Measurements from ENCODE around the gene PAQR5.

DNA sequence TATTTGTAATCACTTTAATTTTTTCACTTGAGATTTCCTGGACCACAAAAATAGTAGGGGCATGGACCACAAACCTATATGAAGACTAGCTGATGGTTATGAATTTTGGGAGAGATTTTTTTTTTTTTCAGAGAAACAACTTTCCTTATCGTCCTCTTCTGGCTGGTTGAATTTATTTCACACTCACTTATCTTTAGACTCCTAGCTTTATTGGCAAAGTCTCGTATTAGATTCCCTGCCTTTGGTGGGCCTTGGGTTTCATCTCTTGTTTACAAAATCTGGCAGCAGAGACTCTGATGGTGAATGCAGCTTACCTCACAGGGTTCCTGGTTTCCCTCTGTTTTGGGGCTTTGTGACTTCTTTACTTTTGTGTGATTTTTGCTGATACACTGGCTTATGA lies 70.9 kb downstream of the PAQR5 start:
- TF ChIP-seq, protein P1, sequence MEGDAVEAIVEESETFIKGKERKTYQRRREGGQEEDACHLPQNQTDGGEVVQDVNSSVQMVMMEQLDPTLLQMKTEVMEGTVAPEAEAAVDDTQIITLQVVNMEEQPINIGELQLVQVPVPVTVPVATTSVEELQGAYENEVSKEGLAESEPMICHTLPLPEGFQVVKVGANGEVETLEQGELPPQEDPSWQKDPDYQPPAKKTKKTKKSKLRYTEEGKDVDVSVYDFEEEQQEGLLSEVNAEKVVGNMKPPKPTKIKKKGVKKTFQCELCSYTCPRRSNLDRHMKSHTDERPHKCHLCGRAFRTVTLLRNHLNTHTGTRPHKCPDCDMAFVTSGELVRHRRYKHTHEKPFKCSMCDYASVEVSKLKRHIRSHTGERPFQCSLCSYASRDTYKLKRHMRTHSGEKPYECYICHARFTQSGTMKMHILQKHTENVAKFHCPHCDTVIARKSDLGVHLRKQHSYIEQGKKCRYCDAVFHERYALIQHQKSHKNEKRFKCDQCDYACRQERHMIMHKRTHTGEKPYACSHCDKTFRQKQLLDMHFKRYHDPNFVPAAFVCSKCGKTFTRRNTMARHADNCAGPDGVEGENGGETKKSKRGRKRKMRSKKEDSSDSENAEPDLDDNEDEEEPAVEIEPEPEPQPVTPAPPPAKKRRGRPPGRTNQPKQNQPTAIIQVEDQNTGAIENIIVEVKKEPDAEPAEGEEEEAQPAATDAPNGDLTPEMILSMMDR (IDR thresholded peaks at IDR 0.05; ENCODE audit: low read depth, low read length) = no peak
- no peak for TF ChIP-seq POLR2A (IDR thresholded peaks at IDR 0.05; ENCODE audit: extremely low read depth, insufficient read length)
- TF ChIP-seq, protein P2, sequence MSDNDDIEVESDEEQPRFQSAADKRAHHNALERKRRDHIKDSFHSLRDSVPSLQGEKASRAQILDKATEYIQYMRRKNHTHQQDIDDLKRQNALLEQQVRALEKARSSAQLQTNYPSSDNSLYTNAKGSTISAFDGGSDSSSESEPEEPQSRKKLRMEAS (IDR thresholded peaks at IDR 0.05; ENCODE audit: low read depth, low read length) = no peak
- TF ChIP-seq MYC (IDR thresholded peaks at IDR 0.05; ENCODE audit: low read depth, low read length) = no peak

Data from NB4 (cell line).